Pons (tissue), 1 donor: Measurements from ENCODE around the gene SDF4.

Source experiments
- DNase-seq: peaks from one replicate; pipeline ENCODE4 v3.0.0-alpha.2; 2016; ENCODE audit warnings: low spot score

SDF4 gene

DNA sequence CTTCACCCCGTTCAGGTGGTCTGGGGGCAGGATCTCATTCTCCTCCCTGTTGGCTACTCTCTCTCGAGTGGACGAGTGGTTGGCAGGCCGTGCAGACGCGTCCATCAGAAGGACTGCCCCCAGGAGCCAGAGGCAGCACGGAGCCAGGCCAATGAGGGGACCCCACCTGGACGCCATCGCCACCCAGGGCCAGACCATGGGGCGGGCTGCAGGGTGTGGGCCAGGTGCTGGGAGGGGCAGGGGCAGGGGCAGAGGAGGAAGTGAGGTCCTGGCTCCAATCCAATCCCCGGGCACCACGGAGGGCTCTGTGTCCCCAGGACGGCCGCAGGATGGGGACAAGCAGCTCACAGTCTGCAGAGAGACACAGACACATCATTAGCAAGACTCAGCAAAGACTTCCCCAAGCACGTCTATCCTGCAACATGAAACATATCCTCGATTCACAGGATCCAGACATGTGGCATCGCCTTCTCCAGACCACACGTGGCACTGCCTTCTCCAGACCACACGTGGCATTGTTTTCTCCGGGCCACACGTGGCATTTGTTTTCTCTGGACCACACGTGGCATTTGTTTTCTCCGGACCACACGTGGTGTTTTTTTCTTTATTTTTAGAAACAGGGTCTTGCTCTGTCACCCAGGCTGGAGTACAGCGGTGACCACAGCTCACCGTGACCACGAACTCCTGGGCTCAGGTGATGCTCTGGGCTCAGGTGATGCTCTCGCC is 3.0 kb downstream of the SDF4 start:
- DNase-seq: no peak

DNA sequence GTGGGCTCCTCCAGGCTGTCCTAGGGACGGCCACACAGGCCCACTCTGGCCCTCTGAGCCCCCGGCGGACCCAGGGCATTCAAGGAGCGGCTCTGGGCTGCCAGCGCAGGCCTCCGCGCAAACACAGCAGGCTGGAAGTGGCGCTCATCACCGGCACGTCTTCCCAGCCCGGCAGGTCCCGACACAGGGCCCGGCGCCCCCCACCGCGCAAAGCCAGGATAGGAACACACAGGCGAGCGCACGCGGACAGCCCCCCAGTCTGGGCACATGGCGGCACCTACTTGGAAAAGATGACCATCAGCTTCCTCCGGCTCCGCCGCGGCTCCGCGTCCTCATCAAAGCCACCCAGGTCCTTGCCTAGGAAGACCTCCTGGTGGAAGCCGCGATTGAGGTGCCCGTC is 3.6 kb downstream of the SDF4 start:
- no peak for DNase-seq

DNA sequence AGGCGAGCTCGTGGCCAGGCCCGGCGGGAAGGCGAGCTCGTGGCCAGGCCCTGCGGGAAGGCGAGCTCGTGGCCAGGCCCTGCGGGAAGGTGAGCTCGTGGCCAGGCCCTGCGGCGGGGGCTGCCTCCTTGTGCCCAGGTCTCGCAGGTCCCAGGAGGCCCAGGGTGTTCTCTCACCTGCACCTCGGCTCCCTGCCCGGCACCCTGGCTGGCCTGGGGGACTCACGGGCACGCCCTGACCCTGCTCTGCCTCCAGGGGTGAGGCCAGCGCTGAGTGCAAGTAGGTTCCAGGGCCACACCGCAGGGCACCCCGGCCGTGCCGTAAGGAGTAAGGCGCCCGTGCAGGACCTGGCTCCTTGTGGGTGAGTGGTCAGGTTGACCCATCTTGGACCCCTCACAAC is 4.4 kb downstream of the SDF4 start:
- DNase-seq: no peak

DNA sequence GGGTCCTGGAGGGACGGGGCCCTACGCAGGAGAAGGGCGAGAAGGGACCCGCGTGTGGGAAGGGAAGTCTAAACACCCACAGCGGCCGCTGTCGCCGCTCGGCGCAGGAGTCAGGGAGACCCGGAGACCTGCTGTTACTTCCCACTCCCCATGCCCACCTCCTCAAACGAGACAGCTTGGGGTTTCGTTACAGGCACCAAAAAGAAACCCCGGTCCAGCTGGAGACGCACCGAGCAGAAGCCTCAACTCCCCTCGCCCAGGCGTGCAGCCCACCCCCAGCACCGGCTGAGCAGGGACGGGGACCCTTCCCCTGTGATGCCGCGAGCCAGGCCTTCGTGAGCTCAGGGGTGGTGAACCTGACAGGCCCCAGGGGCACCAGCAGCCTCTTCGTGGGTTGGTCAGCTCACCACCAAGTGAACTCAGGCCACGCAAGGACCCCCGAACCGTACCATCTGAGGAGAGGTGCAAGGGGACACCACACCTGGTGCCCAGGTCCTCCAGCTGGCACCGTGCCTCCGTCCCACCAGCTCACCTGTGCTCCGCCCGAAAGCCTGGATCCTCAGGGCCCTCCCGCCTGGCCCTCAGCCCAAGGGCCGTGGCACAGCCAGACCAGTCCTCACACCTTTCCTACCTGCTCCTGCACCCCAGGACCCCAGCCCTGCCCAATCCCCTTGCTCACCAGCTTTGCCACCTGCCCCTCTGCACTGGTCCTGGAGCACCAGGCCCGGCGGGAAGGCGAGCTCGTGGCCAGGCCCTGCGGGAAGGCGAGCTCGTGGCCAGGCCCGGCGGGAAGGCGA is 5.0 kb downstream of the SDF4 start:
- no peak for DNase-seq

DNA sequence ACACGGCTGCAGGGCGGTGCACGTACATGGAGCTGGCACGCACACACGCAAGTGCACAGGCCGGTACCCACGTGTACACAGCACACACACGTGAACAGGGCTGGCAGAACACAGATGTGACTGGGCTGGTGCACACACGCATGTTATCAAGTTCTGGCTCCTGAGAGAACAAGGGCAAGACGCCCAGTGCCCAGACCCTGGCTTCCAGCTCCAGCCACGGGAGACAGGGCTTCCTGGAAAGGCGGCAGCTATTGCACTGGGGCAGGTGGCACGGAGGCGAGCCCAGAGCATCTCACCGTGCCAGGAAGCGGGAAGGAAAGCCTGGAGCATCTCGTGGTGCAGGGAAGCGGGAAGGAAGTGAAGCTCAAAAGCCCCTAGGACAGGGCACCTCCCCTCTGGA is 5.9 kb downstream of the SDF4 start:
- DNase-seq: no peak

DNA sequence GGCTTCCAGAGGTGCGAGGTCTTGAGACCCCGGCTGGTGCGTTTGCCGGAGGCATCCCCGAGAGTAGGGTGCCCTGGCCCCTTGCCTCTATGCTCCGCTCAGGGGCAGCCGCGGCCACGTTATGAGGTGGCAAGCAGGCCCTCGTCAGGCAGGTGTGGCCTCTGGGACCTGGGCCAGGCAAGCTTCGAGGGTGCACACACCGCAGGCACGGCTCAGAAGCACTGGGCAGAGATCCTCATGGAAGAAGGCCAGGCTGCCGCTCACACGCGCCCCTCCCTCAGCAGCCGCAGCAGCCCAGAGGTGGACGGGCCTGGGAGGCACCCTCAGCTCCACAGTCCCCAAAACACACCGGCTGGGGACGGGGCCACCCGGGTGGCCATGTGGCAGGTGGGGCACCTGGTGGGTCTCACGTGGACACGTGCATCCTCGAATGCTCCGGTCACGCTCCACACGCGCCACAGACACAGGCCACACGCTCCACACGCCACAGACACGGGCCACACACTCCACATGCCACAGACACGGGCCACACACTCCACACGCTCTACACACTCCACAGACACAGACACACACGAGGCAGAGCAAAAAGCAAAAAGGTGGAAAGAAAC is 6.5 kb downstream of the SDF4 start:
- DNase-seq: no peak

GRCh38 chr1:1223891-1224290 is 7.9 kb downstream of the SDF4 start:
- no peak for DNase-seq

GRCh38 chr1:1223321-1223720 is 8.5 kb downstream of the SDF4 start:
- DNase-seq: no peak

DNA sequence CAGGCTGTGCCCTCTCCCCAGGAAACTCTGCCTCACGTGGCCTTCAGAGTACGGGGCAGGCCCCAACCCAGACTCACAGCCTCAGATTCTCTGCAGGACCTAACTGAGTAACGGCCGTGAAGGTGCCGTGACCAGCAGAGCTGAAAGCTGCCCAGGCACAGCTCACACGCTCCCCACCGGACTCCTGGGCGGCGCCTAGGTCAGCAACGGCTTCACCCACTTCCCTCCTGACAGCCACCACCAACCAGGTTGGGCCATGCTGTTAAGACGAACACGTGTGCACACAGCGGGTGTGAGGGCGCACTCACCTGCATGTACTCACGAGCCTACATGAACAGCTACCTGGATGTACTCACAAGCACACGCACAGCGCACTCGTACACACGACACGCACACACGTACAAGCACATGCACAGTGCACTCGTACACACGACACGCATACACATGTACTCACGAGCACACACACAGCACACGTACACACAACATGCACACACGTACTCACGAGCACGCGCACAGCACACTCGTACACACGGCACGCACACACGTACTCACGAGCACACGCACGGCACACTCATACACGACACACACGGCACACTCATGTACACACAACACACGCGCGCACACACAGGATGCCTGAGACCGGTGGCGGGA is 9.1 kb downstream of the SDF4 start:
- no peak for DNase-seq

DNA sequence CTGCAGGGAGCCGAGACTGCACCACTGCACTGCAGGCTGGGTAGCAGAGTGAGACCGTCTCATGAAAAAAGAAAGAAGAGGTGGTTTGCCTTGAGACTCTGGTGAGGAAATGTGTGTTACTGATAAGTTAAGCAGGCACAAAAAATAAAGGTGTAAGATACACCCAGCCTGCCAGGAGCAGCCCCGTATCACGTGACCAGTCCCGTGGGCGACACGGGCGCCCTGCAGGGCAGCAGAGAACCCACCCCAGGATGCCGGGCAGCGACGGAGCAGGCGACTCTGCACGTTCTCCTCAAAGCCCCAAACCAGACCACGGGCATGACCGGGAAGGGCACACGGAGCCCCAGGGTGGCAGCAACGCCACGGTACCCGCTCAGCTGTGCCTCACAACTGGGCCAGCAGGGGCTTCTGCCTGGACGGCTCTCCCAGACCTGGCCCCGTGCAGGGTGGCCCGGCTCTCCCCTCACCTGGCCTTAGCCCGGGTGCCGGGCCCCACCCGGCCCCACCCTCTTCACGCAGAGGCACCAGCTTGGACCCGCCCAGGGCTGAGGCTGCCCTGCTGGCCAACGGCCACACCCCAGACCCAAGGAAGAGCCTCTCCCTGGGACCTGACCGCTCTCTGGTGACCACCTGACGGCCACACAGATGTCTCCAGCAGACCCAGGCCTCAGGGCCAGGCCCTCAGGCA is 9.8 kb downstream of the SDF4 start:
- no peak for DNase-seq

DNA sequence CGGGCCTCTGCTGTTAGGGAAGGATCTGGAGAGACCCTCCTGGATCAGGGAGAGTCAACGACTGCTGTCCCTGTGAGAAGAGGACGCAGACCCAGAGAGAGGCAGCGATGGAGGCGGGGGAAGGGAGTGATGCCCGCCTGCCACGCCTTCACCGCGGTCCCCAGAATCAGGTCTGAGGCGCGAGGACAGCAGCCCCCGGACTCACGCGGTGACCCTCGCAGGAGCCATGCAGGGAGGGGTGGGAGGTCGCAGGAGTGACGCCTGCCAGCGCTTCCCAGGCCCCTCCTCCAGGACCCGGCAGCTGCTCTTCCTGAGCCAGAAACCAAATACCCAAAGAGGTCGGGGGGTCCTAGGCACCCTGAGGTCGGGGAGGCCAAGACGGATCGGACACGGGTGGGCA is 11.6 kb downstream of the SDF4 start:
- DNase-seq: no peak

- DNase-seq: no peak
Observed at GRCh38 chr1:1219341-1219740, 12.5 kb downstream of the SDF4 start.

DNA sequence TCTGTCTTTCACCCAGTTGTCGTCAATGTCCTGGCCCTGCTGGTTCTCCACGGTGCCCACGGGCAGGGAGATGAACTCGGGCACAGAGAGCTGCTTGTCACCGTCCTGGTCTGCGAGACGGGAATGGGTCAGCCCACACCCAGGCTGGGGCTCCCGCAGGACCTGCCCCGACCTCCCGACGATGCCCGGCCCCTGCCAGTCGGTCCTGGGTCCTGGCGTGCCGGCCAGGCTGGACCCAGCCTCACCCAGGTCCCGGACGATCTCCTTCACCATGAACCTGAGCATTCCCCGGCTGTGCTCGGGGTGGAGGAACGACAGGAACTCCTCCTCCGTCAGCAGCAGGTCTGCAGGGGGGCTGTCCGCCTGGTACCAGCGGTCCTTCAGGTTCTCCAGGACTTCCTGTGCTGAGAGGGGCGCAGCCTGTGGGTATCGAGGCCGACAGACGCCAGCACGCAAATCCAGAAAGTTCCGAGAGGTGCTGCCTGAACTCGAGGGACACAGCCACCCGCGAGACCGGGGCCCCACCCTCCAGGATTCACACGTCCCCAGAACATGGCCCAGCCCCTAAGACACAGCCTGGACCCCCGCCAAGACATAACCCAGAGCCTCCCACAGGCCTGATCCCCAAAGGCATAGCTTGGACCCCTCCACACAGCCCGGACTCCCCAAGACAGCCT is 13.1 kb downstream of the SDF4 start:
- no peak for DNase-seq

- DNase-seq: no peak
Observed at GRCh38 chr1:1217621-1218523, 13.9 kb downstream of the SDF4 start.

DNA sequence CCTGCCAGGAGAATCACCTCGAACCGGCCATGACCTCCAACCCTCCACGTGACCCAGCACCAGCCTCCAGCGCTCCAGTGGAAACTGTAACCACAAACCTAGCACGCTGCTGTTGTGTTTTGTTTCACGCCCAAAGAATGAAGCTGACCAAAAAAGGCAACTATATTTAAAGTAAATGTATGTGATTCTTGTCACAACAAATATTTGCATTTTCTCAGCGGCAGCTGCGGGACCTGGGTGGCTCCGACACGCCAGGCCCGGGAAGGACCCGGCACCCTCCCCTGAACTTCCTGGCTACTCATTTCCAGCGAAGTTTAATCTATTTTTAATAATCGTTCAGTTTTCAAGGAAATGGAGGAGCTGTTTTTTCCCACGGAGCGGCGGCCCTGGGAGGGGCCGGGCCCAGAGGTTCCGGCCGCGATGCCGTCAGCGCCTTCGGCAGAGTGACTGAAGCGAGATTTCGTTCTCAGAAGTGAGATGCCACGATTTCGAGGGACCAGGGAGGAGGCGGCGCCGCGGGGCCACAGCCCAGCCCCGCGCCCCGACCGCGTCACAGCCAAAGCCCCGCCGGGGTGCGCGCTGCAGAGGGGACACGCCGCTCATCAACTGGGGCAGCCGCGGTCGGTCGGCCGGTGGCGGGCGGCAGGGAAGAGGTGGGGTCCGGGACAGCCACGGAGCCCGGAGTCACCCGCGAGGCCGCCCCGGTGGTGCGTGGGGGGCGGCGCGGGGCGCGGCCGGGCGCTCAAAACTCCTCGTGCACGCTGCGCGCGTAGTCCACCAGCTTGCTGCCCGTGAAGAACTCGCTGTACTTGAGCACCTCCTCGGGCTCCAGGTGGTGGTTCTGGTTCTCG is 14.8 kb downstream of the SDF4 start:
- no peak for DNase-seq

GRCh38 chr1:1215881-1216605 is 15.8 kb downstream of the SDF4 start:
- DNase-seq: no peak

DNA sequence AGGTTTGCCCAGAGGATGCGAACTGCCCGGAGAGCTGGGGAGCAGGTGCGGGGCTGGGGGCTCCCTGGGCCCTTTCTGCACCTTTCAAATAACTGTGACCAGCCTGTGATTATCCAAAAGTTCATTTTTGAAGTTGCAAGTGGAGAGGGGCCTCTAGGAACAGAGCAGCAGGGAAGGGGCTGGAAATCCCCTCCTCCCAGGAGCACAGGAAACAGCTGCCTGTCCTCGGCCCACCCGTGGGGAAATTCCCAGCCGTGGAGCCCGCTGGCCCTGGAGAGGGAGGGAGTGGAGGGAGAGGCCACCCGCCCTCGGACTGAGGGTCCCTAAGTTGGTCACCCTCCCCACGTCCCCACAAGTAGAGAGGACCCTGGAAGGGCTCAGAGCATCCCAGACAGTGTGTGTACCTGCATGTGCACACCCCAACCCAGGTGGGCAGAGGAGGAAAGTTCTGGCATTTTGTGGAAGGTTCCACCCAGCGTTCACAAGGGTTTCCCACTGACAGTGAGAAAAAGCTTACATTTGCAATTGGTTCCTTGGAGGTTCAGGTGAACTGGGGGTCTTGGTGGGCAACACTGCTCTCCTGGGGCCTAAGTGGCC is 16.6 kb downstream of the SDF4 start:
- DNase-seq: no peak
